SHP77 treated with DMSO at 0.1 percent for 48 hours (cell line): ENCODE data around the gene ZNF407.

Experiments
- DNase-seq: peaks from one replicate; lab custom pipeline; 2025; lab: John Stamatoyannopoulos, UW

Gene ZNF407

GRCh38 chr18:74679006-74679678, 81.5 kb downstream of the ZNF407 start:
- no peak for DNase-seq

- no peak for DNase-seq
Measured at GRCh38 chr18:74679679-74680076, 82.0 kb downstream of the ZNF407 start.

GRCh38 chr18:74682141-74682990, 84.7 kb downstream of the ZNF407 start:
- DNase-seq = no peak

GRCh38 chr18:74682991-74683297, 85.3 kb downstream of the ZNF407 start:
- DNase-seq = no peak

DNA sequence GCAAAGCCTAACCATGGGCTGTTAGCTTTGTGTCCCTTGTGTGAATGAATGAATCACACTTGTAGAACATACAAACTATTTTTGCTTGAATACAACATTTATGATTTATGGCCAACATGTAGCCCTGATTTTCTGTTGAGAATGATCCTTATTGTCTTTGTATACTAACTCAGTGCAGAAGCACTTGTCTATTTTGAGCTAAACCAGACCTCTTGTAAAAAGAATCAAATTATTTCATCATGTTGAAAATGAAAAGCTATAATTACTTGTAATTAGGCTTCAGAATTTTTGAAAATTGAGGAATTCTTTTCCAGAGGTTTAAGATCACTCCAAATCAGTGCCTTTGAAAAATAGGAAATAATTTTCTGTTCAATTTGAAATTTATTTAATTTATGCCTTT, 85.9 kb downstream of the ZNF407 start:
- DNase-seq = no peak

- DNase-seq = no peak
Measured at GRCh38 chr18:74689251-74689650, 91.6 kb downstream of the ZNF407 start.

DNA sequence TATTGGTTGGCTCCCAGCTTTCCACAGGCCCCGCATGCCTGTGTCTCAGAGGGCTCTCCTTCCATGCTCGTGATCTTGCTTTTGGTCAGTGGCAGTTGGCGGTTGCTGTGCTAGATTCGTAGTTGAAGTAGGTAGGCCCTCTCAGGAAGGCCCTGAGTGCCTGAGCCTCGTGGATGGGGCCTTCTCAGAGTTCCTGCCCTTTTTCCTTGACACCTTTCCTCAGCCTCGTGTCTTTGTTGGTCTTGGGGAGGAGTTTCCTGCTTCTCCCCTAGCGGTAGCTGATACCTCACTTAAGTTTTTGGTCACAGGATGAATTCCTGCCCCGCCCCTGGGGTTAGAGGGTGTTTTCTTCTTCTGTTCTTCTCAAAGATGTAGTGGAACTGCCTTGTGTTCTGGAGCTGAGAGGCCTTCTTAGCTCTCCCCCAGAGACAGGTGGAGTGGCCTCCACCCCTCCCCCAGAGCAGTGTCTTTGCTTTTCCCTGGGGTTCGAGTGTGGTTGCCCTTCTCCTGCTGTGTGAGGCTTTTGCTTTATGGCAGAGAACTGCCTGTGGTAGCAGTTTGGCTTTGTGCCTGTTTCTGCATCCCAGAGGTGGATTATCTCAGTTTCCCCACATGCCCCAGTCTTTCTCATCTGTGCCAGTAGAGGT, 94.8 kb downstream of the ZNF407 start:
- no peak for DNase-seq

- DNase-seq = no peak
Measured at GRCh38 chr18:74694436-74694835, 96.8 kb downstream of the ZNF407 start.

DNA sequence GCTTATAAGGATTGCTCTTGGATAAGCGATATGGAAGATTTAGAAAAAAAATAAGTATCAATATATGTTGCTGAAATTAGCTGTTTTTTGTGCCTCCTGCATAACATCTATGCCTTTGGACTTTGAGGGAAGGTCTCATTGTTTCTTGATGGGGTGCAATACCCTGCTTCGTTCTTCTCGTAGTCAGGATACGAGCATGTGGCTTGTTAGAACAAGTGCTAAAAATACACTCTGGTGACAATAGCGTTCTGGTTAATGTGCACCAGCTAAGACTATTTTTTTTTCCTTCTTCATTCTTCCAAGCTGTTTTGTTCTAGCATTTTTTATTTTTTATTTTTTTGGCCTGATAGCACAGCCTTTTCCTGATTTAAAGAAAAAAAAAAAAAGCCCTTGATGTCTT, 97.5 kb downstream of the ZNF407 start:
- no peak for DNase-seq

- no peak for DNase-seq
Measured at GRCh38 chr18:74698881-74699280, 101.2 kb downstream of the ZNF407 start.

DNA sequence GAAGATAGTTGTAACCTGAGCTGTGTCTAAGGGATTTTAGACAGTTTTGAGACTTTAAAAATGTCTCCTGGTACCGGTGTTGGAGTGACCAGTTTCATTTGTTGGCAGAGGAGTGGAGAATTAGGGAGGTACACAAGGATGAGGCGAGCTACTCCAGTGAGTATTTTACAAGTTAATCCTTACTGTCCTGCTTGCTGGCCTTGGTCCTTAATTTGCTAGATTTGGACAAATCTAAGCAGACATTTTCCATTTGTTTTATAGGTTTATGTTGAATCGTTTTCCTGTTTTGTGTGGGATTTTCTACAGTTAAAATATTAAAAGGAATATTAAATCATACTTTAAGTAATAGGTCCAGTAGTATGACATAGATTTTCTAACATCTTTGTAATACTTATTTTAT, 101.8 kb downstream of the ZNF407 start:
- DNase-seq = no peak

DNA sequence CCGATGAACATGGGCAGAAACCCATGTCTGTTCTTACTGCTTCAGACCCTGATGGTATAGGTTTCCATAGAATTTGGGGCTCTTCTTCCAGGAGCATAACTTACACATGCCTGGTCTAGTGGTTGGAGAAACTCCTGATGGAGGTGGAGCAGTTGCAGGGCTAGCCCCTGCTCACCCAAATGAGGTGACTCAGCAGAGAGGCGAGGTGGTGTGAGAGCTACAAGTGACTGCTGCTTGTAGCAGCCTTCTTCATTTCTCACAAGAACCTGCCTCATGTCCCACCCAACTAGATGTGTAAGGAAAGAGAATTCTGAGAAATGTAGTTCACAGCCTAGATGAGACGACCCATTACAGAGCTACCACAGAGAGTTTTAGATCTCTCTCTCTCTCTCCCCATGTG, 105.3 kb downstream of the ZNF407 start:
- DNase-seq = no peak

DNA sequence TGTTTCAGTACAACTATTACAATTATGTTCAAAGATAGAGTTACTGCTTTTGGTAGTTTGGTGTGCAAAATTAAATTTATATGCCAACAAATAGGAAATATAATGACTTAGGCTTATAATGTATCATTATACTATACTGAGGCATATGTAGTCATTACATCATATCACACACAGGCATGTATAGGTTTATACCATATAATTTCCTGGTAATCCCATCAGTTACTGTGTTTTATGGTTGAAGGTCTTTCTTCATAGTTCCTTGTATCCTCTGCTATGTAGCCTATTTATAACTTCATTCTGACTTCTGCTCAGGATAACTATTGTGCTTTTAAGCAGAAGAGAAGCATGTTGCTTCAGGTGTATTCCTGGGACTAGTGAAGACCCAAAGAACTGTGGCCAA, 110.5 kb downstream of the ZNF407 start:
- no peak for DNase-seq

- DNase-seq = no peak
Measured at GRCh38 chr18:74709452-74709851, 111.8 kb downstream of the ZNF407 start.

DNA sequence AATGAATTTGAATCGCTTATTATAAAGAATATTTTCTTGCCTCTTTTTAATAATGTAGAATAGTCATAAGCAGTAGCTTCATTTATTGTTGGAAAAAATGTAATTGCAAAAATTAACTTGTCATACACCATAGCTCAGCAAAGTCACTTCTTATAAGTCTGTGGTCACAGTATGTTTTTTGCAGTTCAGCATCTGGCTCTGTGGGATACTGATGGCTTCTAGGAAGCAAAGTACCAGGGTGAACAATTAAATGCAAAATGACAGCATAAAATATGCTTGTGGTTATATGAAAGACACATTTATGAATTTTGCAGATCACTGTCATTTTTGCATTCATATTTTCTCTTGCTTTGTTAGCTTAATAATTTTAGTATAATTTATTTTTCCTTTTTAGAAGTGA, 116.5 kb downstream of the ZNF407 start:
- DNase-seq = no peak

- no peak for DNase-seq
Measured at GRCh38 chr18:74714791-74715190, 117.1 kb downstream of the ZNF407 start.

GRCh38 chr18:74715306-74715705, 117.6 kb downstream of the ZNF407 start:
- DNase-seq = no peak

- no peak for DNase-seq
Measured at GRCh38 chr18:74715865-74716712, 118.4 kb downstream of the ZNF407 start.

GRCh38 chr18:74718312-74718711, 120.6 kb downstream of the ZNF407 start:
- DNase-seq = no peak

DNA sequence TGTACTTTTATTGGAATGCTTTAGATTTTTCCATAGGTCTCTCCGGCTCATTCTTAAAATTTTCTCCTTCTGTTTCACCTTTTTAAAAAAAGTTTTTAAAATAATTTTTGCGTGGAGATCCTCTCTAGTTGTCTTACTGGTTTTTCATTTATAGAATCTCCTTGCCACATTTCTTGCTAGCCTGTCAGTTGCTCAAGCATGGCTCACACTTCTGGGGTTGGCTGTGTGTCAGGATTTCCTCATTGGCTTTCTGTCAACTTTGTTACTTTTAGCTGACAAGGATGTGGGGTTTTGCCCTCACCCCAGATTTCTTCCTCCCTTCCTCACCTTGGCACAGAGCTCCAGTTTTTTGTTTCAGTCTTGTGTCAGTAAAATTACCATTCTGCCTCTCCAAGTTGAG, 124.6 kb downstream of the ZNF407 start:
- no peak for DNase-seq

DNA sequence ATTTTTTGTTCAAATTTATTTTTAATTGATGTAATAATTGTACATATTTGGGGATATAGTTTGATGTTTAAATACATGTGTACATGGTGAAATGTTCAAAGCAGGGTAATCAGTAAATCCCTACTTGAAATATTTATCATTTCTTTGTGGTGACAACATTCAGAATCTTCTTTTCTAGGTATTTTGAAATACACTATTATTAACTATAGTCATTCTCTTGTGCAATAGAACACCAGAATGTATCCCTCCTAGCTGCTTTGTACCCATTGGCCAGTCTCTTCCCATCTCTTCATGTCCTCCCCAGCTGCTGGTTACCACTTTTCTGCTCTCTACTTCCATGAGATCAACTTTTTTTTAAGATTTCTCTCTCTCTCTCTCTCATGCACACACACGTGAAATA, 126.5 kb downstream of the ZNF407 start:
- DNase-seq = no peak

DNA sequence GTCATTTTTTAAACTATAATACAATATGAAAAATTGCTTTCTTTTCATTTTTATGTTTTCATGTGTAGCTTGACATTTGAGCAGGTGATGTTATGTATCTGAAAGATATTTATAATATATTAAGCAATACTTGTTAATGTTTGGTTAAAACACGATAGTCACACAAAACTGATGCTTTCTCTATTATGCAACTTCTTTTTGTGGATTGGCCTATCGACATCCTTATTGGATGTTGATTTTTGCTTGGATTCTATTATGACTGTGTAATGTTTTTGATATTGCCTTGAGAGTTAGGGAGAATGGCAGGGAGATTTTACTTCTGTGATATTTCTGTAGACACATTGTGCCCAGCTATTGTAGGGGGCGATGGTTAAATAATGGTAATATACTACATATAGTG, 128.0 kb downstream of the ZNF407 start:
- no peak for DNase-seq
